Retina (tissue), 1 donor: Measurements from ENCODE around the gene STUM.
A peak's percentile ranks its signal among the peaks of the same experiment; 100 is the strongest.

ENCODE experiments used
- DNase-seq: peaks from one replicate; pipeline ENCODE4 v3.0.0-alpha.2; 2016

Gene STUM

GRCh38 chr1:226642421-226642820 is 93.9 kb downstream of the STUM start:
- no peak for DNase-seq

GRCh38 chr1:226643177-226643576 is 94.6 kb downstream of the STUM start:
- DNase-seq, result no peak

- DNase-seq, result no peak
Observed at GRCh38 chr1:226643611-226644540, 95.3 kb downstream of the STUM start.

- DNase-seq, result no peak
Observed at GRCh38 chr1:226644541-226645176, 96.1 kb downstream of the STUM start.

GRCh38 chr1:226645279-226645976 is 96.9 kb downstream of the STUM start:
- no peak for DNase-seq

- no peak for DNase-seq
Observed at GRCh38 chr1:226646026-226646869, 97.7 kb downstream of the STUM start.

GRCh38 chr1:226646870-226647449 is 98.4 kb downstream of the STUM start:
- DNase-seq, result no peak

- DNase-seq, result no peak
Observed at GRCh38 chr1:226647719-226648118, 99.2 kb downstream of the STUM start.

GRCh38 chr1:226648421-226648820 is 99.9 kb downstream of the STUM start:
- no peak for DNase-seq

- DNase-seq, result no peak
Observed at GRCh38 chr1:226649244-226649643, 100.7 kb downstream of the STUM start.

- peak; percentile 40 for DNase-seq
Observed at GRCh38 chr1:226649780-226650179, 101.2 kb downstream of the STUM start.

- DNase-seq, result peak; percentile 45
Observed at GRCh38 chr1:226650236-226650841, 101.8 kb downstream of the STUM start.

GRCh38 chr1:226651041-226651731 is 102.6 kb downstream of the STUM start:
- DNase-seq, result no peak

- DNase-seq, result no peak
Observed at GRCh38 chr1:226651732-226652105, 103.2 kb downstream of the STUM start.

GRCh38 chr1:226652613-226653012 is 104.0 kb downstream of the STUM start:
- DNase-seq, result no peak

GRCh38 chr1:226653311-226653921 is 104.9 kb downstream of the STUM start:
- no peak for DNase-seq

- no peak for DNase-seq
Observed at GRCh38 chr1:226654046-226654667, 105.6 kb downstream of the STUM start.

GRCh38 chr1:226654668-226655055 is 106.1 kb downstream of the STUM start:
- DNase-seq, result no peak

GRCh38 chr1:226655251-226656163 is 106.9 kb downstream of the STUM start:
- DNase-seq, result no peak
